PFSK-1 (cell line): ENCODE data around the gene RSRC1.

Experiments used
- FOXP2 ChIP-seq: optimal IDR thresholded peaks from 2 replicates; pipeline ENCODE3; 2011; ENCODE audit warnings: borderline replicate concordance, control low read depth, inconsistent platforms; ENCODE audit not compliant: insufficient read depth; ENCODE audit errors: extremely low read length, extremely low read depth
- POLR2AphosphoS5 ChIP-seq: IDR thresholded peaks from 2 replicates; pipeline ENCODE4 v1.6.1; 2012; ENCODE audit warnings: low read depth, mild to moderate bottlenecking, control low read depth, low read length, moderate library complexity
- REST ChIP-seq, 2 experiments: IDR thresholded peaks; 2 replicates each; pipeline versions ENCODE4 v1.6.1 to v1.8.0; 2011 to 2012; ENCODE audit warnings: low read depth in 2 of 2, low read length in 2 of 2, control low read depth in 1 of 2, inconsistent platforms in 1 of 2, mild to moderate bottlenecking in 1 of 2, moderate library complexity in 1 of 2; ENCODE audit not compliant: insufficient read depth in 1 of 2
- SIN3A ChIP-seq: IDR thresholded peaks from 2 replicates; pipeline ENCODE4 v1.6.1; 2012; ENCODE audit warnings: mild to moderate bottlenecking, low read length, moderate library complexity, borderline replicate concordance; ENCODE audit not compliant: insufficient read depth
- TAF1 ChIP-seq: IDR thresholded peaks from 2 replicates; pipeline ENCODE4 v1.6.1; 2012; ENCODE audit warnings: low read length, control low read depth, borderline replicate concordance; ENCODE audit not compliant: insufficient read depth

GRCh38 chr3:158185711-158186110 is 75.8 kb downstream of the RSRC1 start:
- TF ChIP-seq TAF1 (no peak), POLR2AphosphoS5 (no peak), SIN3A (no peak), REST (IDR thresholded peaks at IDR 0.05; ENCODE audit: insufficient read depth in 1 of 2, low read depth in 2 of 2, low read length in 2 of 2) (no peak), FOXP2 (no peak)
